Neural progenitor cell (in vitro differentiated cells): ENCODE measurements around the gene CALCOCO2. TPM values are rescaled to one million over a fixed set of nuclear protein-coding genes. Genes with fewer than 3 reads are reported as not detected.

Source experiments
- DNase-seq: peaks from one replicate; pipeline ENCODE4 v3.0.0-alpha.2; 2016; ENCODE audit warnings: low spot score
- H2AFZ ChIP-seq: fragments of 200-600 bp; sonication (generic); replicated peaks from 2 replicates; pipeline ENCODE4 v1.6.1; 2016; ENCODE audit warnings: antibody characterized with exemption
- H3F3A ChIP-seq: fragments of 200-600 bp; sonication (generic); 2 replicates; pipeline ENCODE4 v1.6.1; 2016; ENCODE audit warnings: antibody characterized with exemption, low read depth
- H3K27ac ChIP-seq: fragments of 200-600 bp; sonication (generic); 2 replicates; pipeline ENCODE4 v1.5.1; 2016; ENCODE audit warnings: mild to moderate bottlenecking
- H3K27me3 ChIP-seq: fragments of 200-600 bp; sonication (generic); 2 replicates; pipeline ENCODE4 v1.6.1; 2016; ENCODE audit warnings: mild to moderate bottlenecking, moderate library complexity
- H3K36me3 ChIP-seq: fragments of 200-600 bp; sonication (generic); 2 replicates; pipeline ENCODE4 v1.5.1; 2016
- H3K4me1 ChIP-seq: fragments of 200-600 bp; sonication (generic); 2 replicates; pipeline ENCODE4 v1.6.1; 2016; ENCODE audit warnings: mixed run types
- H3K4me2 ChIP-seq: fragments of 200-600 bp; sonication (generic); 2 replicates; pipeline ENCODE4 v1.6.1; 2016
- H3K4me3 ChIP-seq: fragments of 200-600 bp; sonication (generic); 2 replicates; pipeline ENCODE4 v1.5.1; 2016
- H3K79me2 ChIP-seq: fragments of 200-600 bp; sonication (generic); 2 replicates; pipeline ENCODE4 v1.6.1; 2016; ENCODE audit warnings: low read depth
- H3K9ac ChIP-seq: fragments of 200-600 bp; sonication (generic); 2 replicates; pipeline ENCODE4 v1.6.1; 2016
- H3K9me3 ChIP-seq: fragments of 200-600 bp; sonication (generic); 2 replicates; pipeline ENCODE4 v1.5.1; 2016; ENCODE audit warnings: low read depth
- H4K20me1 ChIP-seq: fragments of 200-600 bp; sonication (generic); 2 replicates; pipeline ENCODE4 v1.6.1; 2016; ENCODE audit warnings: low read depth
- H3K27ac Mint-ChIP-seq: 3 replicates; pipeline ENCODE4 v1.8.0; 2021; ENCODE audit warnings: mixed read lengths
- H3K27me3 Mint-ChIP-seq: 2 replicates; pipeline ENCODE4 v1.8.0; 2022; ENCODE audit warnings: low read depth, mild to moderate bottlenecking, inconsistent platforms, moderate library complexity, mixed read lengths; ENCODE audit not compliant: insufficient read depth
- H3K36me3 Mint-ChIP-seq: 3 replicates; pipeline ENCODE4 v1.8.0; 2021; ENCODE audit warnings: mixed read lengths
- H3K4me1 Mint-ChIP-seq: 3 replicates; pipeline ENCODE4 v1.8.0; 2021; ENCODE audit warnings: mixed read lengths
- H3K4me3 Mint-ChIP-seq: 3 replicates; pipeline ENCODE4 v1.8.0; 2021; ENCODE audit warnings: mild to moderate bottlenecking, moderate library complexity, mixed read lengths
- H3K9me3 Mint-ChIP-seq: 3 replicates; pipeline ENCODE4 v1.8.0; 2020; ENCODE audit warnings: mixed read lengths
- EZH2 ChIP-seq: fragments of 200-600 bp; sonication (generic); IDR thresholded peaks from 2 replicates; pipeline ENCODE4 v1.6.1; 2017; ENCODE audit warnings: antibody characterized with exemption, mild to moderate bottlenecking, moderate library complexity
- EZH2phosphoT487 ChIP-seq: fragments of 200-600 bp; sonication (generic); IDR thresholded peaks from 2 replicates; pipeline ENCODE4 v1.6.1; 2017; ENCODE audit warnings: antibody characterized with exemption
- total RNA-seq: library from RNA; depleted of rRNA; stranded (reverse); fragments of >200 nt; gene quantifications from 2 replicates; pipeline ENCODE4 v1.2.3, GENCODE V29; 2015; ENCODE audit warnings: low replicate concordance
- TF ChIP-seq, protein P1 (sequence below): fragments of 200-600 bp; sonication (generic); IDR thresholded peaks from 2 replicates; pipeline ENCODE4 v1.5.1; 2017; ENCODE audit warnings: antibody characterized with exemption, mild to moderate bottlenecking

CALCOCO2 gene
- total RNA-seq, 1 donor from 2014 or later, result 34.1 TPM

DNA sequence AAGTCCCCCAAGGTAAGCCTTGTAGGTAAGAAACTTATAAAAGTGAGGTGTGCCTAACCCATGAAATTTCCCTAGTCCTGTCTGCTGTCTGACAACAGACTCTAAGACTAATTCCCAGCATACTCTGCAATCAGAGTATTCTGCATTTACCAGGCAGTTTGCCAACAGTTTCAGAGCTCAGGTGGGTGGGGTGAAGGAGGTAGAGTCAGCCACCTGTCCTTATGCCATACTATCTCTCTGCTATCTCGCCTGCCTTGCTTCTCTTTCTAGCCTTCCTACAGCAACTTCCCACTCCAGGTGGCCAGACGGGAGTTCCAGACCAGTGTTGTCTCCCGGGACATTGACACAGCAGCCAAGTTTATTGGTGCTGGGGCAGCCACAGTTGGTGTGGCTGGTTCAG is 64.1 kb downstream of the CALCOCO2 start:
- no peak overlapping the region for H3K4me3 ChIP-seq
- Mint-ChIP-seq H3K9me3 (no peaks in the 10 kb centered on the region), H3K27ac (no peak overlapping the region), H3K36me3 (peaks cover 6% of the 10 kb centered on the region), H3K4me3 (no peak overlapping the region), H3K27me3 (no peaks in the 10 kb centered on the region), H3K4me1 (peaks cover 14% of the 10 kb centered on the region)
- H3K27ac ChIP-seq, result no peak overlapping the region
- H2AFZ ChIP-seq, result no peak overlapping the region
- no peak for TF ChIP-seq EZH2
- TF ChIP-seq, protein P1, sequence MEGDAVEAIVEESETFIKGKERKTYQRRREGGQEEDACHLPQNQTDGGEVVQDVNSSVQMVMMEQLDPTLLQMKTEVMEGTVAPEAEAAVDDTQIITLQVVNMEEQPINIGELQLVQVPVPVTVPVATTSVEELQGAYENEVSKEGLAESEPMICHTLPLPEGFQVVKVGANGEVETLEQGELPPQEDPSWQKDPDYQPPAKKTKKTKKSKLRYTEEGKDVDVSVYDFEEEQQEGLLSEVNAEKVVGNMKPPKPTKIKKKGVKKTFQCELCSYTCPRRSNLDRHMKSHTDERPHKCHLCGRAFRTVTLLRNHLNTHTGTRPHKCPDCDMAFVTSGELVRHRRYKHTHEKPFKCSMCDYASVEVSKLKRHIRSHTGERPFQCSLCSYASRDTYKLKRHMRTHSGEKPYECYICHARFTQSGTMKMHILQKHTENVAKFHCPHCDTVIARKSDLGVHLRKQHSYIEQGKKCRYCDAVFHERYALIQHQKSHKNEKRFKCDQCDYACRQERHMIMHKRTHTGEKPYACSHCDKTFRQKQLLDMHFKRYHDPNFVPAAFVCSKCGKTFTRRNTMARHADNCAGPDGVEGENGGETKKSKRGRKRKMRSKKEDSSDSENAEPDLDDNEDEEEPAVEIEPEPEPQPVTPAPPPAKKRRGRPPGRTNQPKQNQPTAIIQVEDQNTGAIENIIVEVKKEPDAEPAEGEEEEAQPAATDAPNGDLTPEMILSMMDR, result no peak
- no peak for TF ChIP-seq EZH2phosphoT487
- peaks cover 20% of the 10 kb centered on the region for H3F3A ChIP-seq
- no peak overlapping the region for H3K4me2 ChIP-seq
- no peaks in the 10 kb centered on the region for H4K20me1 ChIP-seq
- H3K79me2 ChIP-seq, result peaks cover 15% of the 10 kb centered on the region
- DNase-seq, result no peak
- no peaks in the 10 kb centered on the region for H3K27me3 ChIP-seq
- no peaks in the 10 kb centered on the region for H3K9me3 ChIP-seq
- H3K36me3 ChIP-seq, result no peaks in the 10 kb centered on the region
- peaks cover 4% of the 10 kb centered on the region for H3K4me1 ChIP-seq
- H3K9ac ChIP-seq, result no peak overlapping the region

DNA sequence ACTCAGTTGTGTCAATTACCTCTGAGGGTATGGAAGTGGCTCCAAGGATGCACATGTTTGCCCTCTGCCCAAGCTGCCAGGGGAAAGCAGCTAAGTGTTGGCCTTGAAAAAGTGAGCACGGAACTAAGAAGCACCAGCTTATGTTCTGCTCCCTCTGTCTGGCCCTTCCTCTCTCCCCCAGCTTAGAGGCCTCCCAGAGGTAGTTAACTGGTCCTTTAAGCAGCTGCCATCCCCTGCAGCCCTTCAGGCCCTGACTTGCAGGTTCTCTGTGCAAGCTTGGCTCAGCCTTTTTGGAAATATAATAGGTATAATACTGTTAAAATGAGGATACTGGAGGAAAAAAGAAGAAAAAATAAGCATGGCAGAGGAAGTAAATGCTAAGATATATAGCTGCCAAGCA is 70.4 kb downstream of the CALCOCO2 start:
- no peak overlapping the region for H3K27ac ChIP-seq

GRCh38 chr17:48903401-48903800 is 72.6 kb downstream of the CALCOCO2 start:
- no peak for DNase-seq
- Histone ChIP-seq H3K4me1 (no peaks in the 10 kb centered on the region), H2AFZ (no peak overlapping the region), H3F3A (peaks cover 14% of the 10 kb centered on the region), H3K79me2 (peaks cover 19% of the 10 kb centered on the region), H3K4me2 (no peak overlapping the region), H4K20me1 (no peaks in the 10 kb centered on the region), H3K9me3 (no peaks in the 10 kb centered on the region), H3K27me3 (no peaks in the 10 kb centered on the region), H3K9ac (no peak overlapping the region), H3K27ac (no peak overlapping the region), H3K4me3 (no peak overlapping the region), H3K36me3 (no peaks in the 10 kb centered on the region)
- no peak for TF ChIP-seq EZH2phosphoT487
- no peak for TF ChIP-seq EZH2
- TF ChIP-seq, protein P1, result no peak
- peaks cover 4% of the 10 kb centered on the region for H3K27me3 Mint-ChIP-seq
- no peak overlapping the region for H3K4me3 Mint-ChIP-seq
- H3K9me3 Mint-ChIP-seq, result no peaks in the 10 kb centered on the region
- H3K4me1 Mint-ChIP-seq, result peaks cover 6% of the 10 kb centered on the region
- H3K36me3 Mint-ChIP-seq, result no peaks in the 10 kb centered on the region
- H3K27ac Mint-ChIP-seq, result no peak overlapping the region

More for the DNA sequence above, 70.4 kb downstream of the CALCOCO2 start:
- Histone ChIP-seq H3K9ac (no peak overlapping the region), H3K27me3 (no peaks in the 10 kb centered on the region), H3K79me2 (no peaks in the 10 kb centered on the region), H3K9me3 (no peaks in the 10 kb centered on the region), H3K4me2 (no peak overlapping the region), H2AFZ (no peak overlapping the region), H3K4me1 (no peaks in the 10 kb centered on the region), H3K4me3 (no peak overlapping the region), H3F3A (peaks cover 9% of the 10 kb centered on the region), H3K36me3 (no peaks in the 10 kb centered on the region), H4K20me1 (no peaks in the 10 kb centered on the region)
- no peaks in the 10 kb centered on the region for H3K4me1 Mint-ChIP-seq
- DNase-seq, result no peak
- H3K4me3 Mint-ChIP-seq, result no peak overlapping the region
- H3K27me3 Mint-ChIP-seq, result no peaks in the 10 kb centered on the region
- no peak for TF ChIP-seq EZH2phosphoT487
- peaks cover 6% of the 10 kb centered on the region for H3K36me3 Mint-ChIP-seq
- no peaks in the 10 kb centered on the region for H3K9me3 Mint-ChIP-seq
- H3K27ac Mint-ChIP-seq, result no peak overlapping the region

GRCh38 chr17:48904428-48904827 is 73.6 kb downstream of the CALCOCO2 start:
- no peak overlapping the region for H3K9ac ChIP-seq

More at GRCh38 chr17:48904428-48904827, 73.6 kb downstream of the CALCOCO2 start:
- Mint-ChIP-seq H3K9me3 (no peaks in the 10 kb centered on the region), H3K4me1 (peaks cover 10% of the 10 kb centered on the region), H3K27ac (no peak overlapping the region), H3K27me3 (peaks cover 6% of the 10 kb centered on the region), H3K4me3 (no peak overlapping the region), H3K36me3 (no peaks in the 10 kb centered on the region)
- Histone ChIP-seq H2AFZ (no peak overlapping the region), H3K27me3 (no peaks in the 10 kb centered on the region), H3F3A (peaks cover 13% of the 10 kb centered on the region), H4K20me1 (peaks cover 4% of the 10 kb centered on the region), H3K27ac (no peak overlapping the region), H3K4me2 (no peak overlapping the region), H3K79me2 (peaks cover 29% of the 10 kb centered on the region), H3K4me1 (no peaks in the 10 kb centered on the region), H3K9me3 (no peaks in the 10 kb centered on the region), H3K36me3 (no peaks in the 10 kb centered on the region), H3K4me3 (no peak overlapping the region)
- DNase-seq, result no peak
- TF ChIP-seq EZH2, result no peak
- no peak for TF ChIP-seq EZH2phosphoT487
- TF ChIP-seq, protein P1, result no peak
